Ovary (tissue), 3 donors: ENCODE results near the gene SH3GL2.

ENCODE experiments used
- EP300 ChIP-seq: sonication (generic); formaldehyde crosslinking; IDR thresholded peaks from one replicate; pipeline ENCODE4 v1.6.1; 2017; ENCODE audit warnings: antibody characterized with exemption
- POLR2A ChIP-seq: fragments of 450-650 bp; IDR thresholded peaks from one replicate; pipeline ENCODE4 v1.6.1; 2017; ENCODE audit warnings: antibody characterized with exemption, mild to moderate bottlenecking, moderate library complexity
- TF ChIP-seq, protein P1 (sequence below), 3 donors: fragments of 450-650 bp in 2 of 3; fragments of 200-600 bp in 1 of 3; IDR thresholded peaks; one replicate each; pipeline versions ENCODE4 v1.5.1 to v1.8.0; 2016 to 2022; ENCODE audit warnings: antibody characterized with exemption in 3 of 3, mild to moderate bottlenecking in 1 of 3
- donor health status: DM: no; HTN: no; CAD: no.

DNA sequence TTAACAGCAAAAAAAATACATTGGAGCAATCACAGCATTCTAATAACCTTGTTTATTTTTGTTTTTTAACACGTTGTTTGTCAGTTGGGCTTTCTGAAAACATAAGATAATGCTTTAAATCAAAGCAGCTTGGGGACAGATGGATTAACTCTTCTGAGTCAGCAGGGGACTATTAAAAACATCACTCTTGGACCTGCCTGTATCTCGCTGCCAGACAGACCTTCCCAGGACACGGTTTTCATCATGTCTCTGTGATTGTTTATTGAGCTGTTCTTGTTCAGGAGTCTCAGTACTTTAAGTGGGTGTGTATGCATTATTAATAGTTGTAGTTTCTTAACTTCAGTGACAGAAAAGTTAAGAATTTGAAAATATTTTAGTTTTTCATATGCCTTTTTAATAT is 173.2 kb downstream of the SH3GL2 start:
- TF ChIP-seq POLR2A (no peak), EP300 (no peak)
- TF ChIP-seq, protein P1, sequence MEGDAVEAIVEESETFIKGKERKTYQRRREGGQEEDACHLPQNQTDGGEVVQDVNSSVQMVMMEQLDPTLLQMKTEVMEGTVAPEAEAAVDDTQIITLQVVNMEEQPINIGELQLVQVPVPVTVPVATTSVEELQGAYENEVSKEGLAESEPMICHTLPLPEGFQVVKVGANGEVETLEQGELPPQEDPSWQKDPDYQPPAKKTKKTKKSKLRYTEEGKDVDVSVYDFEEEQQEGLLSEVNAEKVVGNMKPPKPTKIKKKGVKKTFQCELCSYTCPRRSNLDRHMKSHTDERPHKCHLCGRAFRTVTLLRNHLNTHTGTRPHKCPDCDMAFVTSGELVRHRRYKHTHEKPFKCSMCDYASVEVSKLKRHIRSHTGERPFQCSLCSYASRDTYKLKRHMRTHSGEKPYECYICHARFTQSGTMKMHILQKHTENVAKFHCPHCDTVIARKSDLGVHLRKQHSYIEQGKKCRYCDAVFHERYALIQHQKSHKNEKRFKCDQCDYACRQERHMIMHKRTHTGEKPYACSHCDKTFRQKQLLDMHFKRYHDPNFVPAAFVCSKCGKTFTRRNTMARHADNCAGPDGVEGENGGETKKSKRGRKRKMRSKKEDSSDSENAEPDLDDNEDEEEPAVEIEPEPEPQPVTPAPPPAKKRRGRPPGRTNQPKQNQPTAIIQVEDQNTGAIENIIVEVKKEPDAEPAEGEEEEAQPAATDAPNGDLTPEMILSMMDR (IDR thresholded peaks at IDR 0.05) = no peak
